ENCODE data around the gene MRPL39.

The MRPL39 gene

GRCh38 chr21:25541042-25541441 is 66.2 kb downstream of the MRPL39 start:
- DNase-seq (ENCODE audit: low read depth in 2 of 3, low spot score in 1 of 3) = no peak

- DNase-seq (ENCODE audit: low read depth in 2 of 3, low spot score in 1 of 3) = no peak
Measured at GRCh38 chr21:25539606-25540005, 67.7 kb downstream of the MRPL39 start.

- no peak for DNase-seq (ENCODE audit: low read depth in 2 of 3, low spot score in 1 of 3)
Measured at GRCh38 chr21:25537174-25537573, 70.1 kb downstream of the MRPL39 start.

- no peak for DNase-seq (ENCODE audit: low read depth in 2 of 3, low spot score in 1 of 3)
Measured at GRCh38 chr21:25536752-25537151, 70.5 kb downstream of the MRPL39 start.

GRCh38 chr21:25535849-25536248 is 71.4 kb downstream of the MRPL39 start:
- DNase-seq (ENCODE audit: low read depth in 2 of 3, low spot score in 1 of 3) = no peak

All from stimulated activated CD4-positive, alpha-beta T cell treated with anti-CD3 and anti-CD28 coated beads, Interleukin-12 subunit alpha, Interleukin-12 subunit beta, amount 100 ng/mL, for 48 hours (primary cell).